RWPE1 (cell line): Measurements from ENCODE around the gene ISOC2.

Source experiments
- CTCF ChIA-PET: fragments of 350-600 bp; sonication (Branson Sonifier 250); formaldehyde crosslinking; extraction: SDS; loops from one replicate; lab custom pipeline; 2021; lab: Yijun Ruan, JAX
- POLR2A ChIA-PET: fragments of 400-600 bp; formaldehyde crosslinking; extraction: SDS; loops from one replicate; lab custom pipeline; 2020; ENCODE audit warnings: antibody characterized with exemption; ENCODE audit not compliant: low non-redundant PET; lab: Yijun Ruan, JAX
- DNase-seq: peaks from one replicate; pipeline ENCODE4 v3.0.0; 2012; ENCODE audit warnings: low spot score
- H3K27ac ChIP-seq: fragments of 450-650 bp; 2 replicates; pipeline ENCODE4 v1.5.1; 2017
- CTCF ChIP-seq: fragments of 450-650 bp; conservative IDR thresholded peaks from 2 replicates; pipeline ENCODE4 v1.5.1; 2017; ENCODE audit warnings: low read depth, mild to moderate bottlenecking

The ISOC2 gene

GRCh38 chr19:55479451-55480230, 18.2 kb upstream of the ISOC2 start:
- no peak for DNase-seq
- no peak for TF ChIP-seq CTCF
- ChIA-PET POLR2A (interaction anchor here (0.7 to 1.2 kb wide), 2 partner anchors 73 to 92 kb away, joined by 3 read pairs; no protein-coding TSS in a partner anchor), CTCF (interaction anchor here (0.6 to 0.9 kb wide), 2 partner anchors 13 to 46 kb away, joined by 3 to 6 read pairs; no protein-coding TSS in a partner anchor)
- peak overlapping the region; percentile 91 for H3K27ac ChIP-seq

GRCh38 chr19:55479045-55479444, 17.6 kb upstream of the ISOC2 start:
- peak overlapping the region; percentile 91 for H3K27ac ChIP-seq
- POLR2A ChIA-PET, result interaction anchor here (0.7 to 1.2 kb wide), 2 partner anchors 72 to 92 kb away, joined by 3 read pairs; no protein-coding TSS in a partner anchor
- CTCF ChIA-PET, result interaction anchor here (0.6 to 1.2 kb wide), 3 partner anchors 11 to 47 kb away, joined by 3 to 6 read pairs (median 5); no protein-coding TSS in a partner anchor
- TF ChIP-seq CTCF, result no peak
- DNase-seq, result no peak

GRCh38 chr19:55478364-55478763, 16.9 kb upstream of the ISOC2 start:
- peak overlapping the region; percentile 91 for H3K27ac ChIP-seq
- POLR2A ChIA-PET, result interaction anchor here (0.6 to 1.2 kb wide), 2 partner anchors 26 to 91 kb away, joined by 3 read pairs; no protein-coding TSS in a partner anchor
- no peak for DNase-seq
- CTCF ChIA-PET, result interaction anchor here (0.9 to 1.2 kb wide), 2 partner anchors 11 to 47 kb away, joined by 5 to 6 read pairs; no protein-coding TSS in a partner anchor
- no peak for TF ChIP-seq CTCF

- POLR2A ChIA-PET, result interaction anchor here (0.6 kb wide), 1 partner anchor 26 kb away, joined by 3 read pairs; no protein-coding TSS in a partner anchor
- TF ChIP-seq CTCF, result no peak
- CTCF ChIA-PET, result interaction anchor here (1.2 kb wide), 1 partner anchor 10 kb away, joined by 5 read pairs; no protein-coding TSS in a partner anchor
- peak overlapping the region; percentile 91 for H3K27ac ChIP-seq
- no peak for DNase-seq
These were observed 16.5 kb upstream of the ISOC2 start for GRCh38 chr19:55477905-55478304.

GRCh38 chr19:55476100-55476775, 14.8 kb upstream of the ISOC2 start, which contains the start of gene ZNF628:
ZNF628 (plus strand) TSS chr19:55476617; CDS start chr19:55479911, 3,294 bp downstream.
- ChIA-PET POLR2A (interaction anchor here (0.9 to 1.0 kb wide), 3 partner anchors 9 to 148 kb away, joined by 3 to 4 read pairs (median 3); partner anchors contain the start of genes FIZ1, NAT14 and ZNF784), CTCF (interaction anchor here (1.1 to 1.7 kb wide), 3 partner anchors 8 to 27 kb away, joined by 3 to 10 read pairs (median 7); no protein-coding TSS in a partner anchor)
- H3K27ac ChIP-seq, result peak within 1 kb of the TSS; percentile 91
- TF ChIP-seq CTCF, result no peak
- DNase-seq, result peak; percentile 94
